Measurements from ENCODE around the gene CSNK1A1.
A peak's percentile ranks its signal among the peaks of the same experiment; 100 is the strongest.
"Not testable (repeated sequence)": the region's sequence is repeated elsewhere in the genome, so short reads cannot be mapped to it uniquely, and the experiment has no call there.

CSNK1A1 gene

DNA sequence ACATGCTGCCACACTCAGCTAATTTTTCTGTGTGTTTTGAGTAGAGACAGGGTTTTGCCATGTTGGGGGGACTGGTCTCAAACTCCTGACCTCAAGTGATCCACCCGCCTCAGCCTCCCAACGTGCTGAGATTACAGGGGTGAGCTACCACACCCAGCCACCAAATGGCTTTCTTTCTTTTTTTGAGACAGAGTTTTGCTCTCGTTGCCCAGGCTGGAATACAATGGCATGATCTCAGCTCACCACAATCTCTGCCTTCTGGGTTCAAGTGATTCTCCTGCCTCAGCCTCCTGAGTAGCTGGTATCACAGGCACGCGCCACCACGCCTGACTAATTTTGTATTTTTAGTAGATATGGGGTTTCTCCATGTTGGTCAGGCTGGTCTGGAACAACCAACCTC is 15.5 kb downstream of the CSNK1A1 start:
- Histone ChIP-seq H3K4ac (ENCODE audit: low read depth, low read length) (peak overlapping the region; percentile 99), H3K36me3 (ENCODE audit: control insufficient read depth in 1 of 2, insufficient read depth in 2 of 2, low read length in 2 of 2) (peaks cover 24% of the 10 kb centered on the region in 2 experiments), H3K79me2 (ENCODE audit: control insufficient read depth, insufficient read depth, low read length, poor library complexity) (peaks cover 28% of the 10 kb centered on the region)
- H3K18ac ChIP-seq (ENCODE audit: low read length); H3K9me3 ChIP-seq (ENCODE audit: insufficient read depth, low read depth, low read length); H3K27ac ChIP-seq (ENCODE audit: low read depth, low read length); H3K79me1 ChIP-seq (ENCODE audit: low read length); H3K9ac ChIP-seq (ENCODE audit: low read length); H2BK12ac ChIP-seq (ENCODE audit: low read length); H3K4me1 ChIP-seq (ENCODE audit: control insufficient read depth in 1 of 2, insufficient read depth in 2 of 2, low read length in 2 of 2); H2AK5ac ChIP-seq (ENCODE audit: low read length); H3K4me3 ChIP-seq (ENCODE audit: low read depth, low read length); H4K12ac ChIP-seq (ENCODE audit: low read depth, low read length); H4K8ac ChIP-seq (ENCODE audit: low read depth, low read length); H3K4me2 ChIP-seq (ENCODE audit: low read length); H2BK5ac ChIP-seq (ENCODE audit: low read depth, low read length, poor library complexity); H3K23ac ChIP-seq (ENCODE audit: low read length); H4K91ac ChIP-seq (ENCODE audit: low read depth, low read length); H3K14ac ChIP-seq (ENCODE audit: low read length); H2AFZ ChIP-seq (ENCODE audit: insufficient read depth, low read length, poor library complexity); H3K27me3 ChIP-seq (ENCODE audit: insufficient read depth, low read length); H2BK120ac ChIP-seq (ENCODE audit: insufficient read depth, low read length, poor library complexity); DNase-seq: not testable (repeated sequence)
- WGBS (ENCODE audit: extremely low coverage, insufficient coverage, insufficient read length) = no CpG with 5 or more reads among the region's 6 CpGs

- WGBS (ENCODE audit: extremely low coverage, insufficient coverage, insufficient read length) = no CpG with 5 or more reads among the region's 7 CpGs
- no peak overlapping the region for H3K9ac ChIP-seq (ENCODE audit: low read length)
- no peak overlapping the region for H3K14ac ChIP-seq (ENCODE audit: low read length)
Measured at GRCh38 chr5:149532413-149532812, 18.8 kb downstream of the CSNK1A1 start.

GRCh38 chr5:149529463-149529862 is 21.8 kb downstream of the CSNK1A1 start:
- Histone ChIP-seq H3K4me3 (ENCODE audit: low read depth, low read length) (no peak overlapping the region), H3K27ac (ENCODE audit: low read depth, low read length) (no peak overlapping the region), H3K23ac (ENCODE audit: low read length) (no peak overlapping the region), H4K8ac (ENCODE audit: low read depth, low read length) (no peak overlapping the region), H3K4ac (ENCODE audit: low read depth, low read length) (peak overlapping the region; percentile 85), H2AFZ (ENCODE audit: insufficient read depth, low read length, poor library complexity) (no peak overlapping the region), H3K79me2 (ENCODE audit: control insufficient read depth, insufficient read depth, low read length, poor library complexity) (peaks cover 16% of the 10 kb centered on the region), H3K27me3 (ENCODE audit: insufficient read depth, low read length) (no peaks in the 10 kb centered on the region), H2AK5ac (ENCODE audit: low read length) (no peak overlapping the region), H4K12ac (ENCODE audit: low read depth, low read length) (no peak overlapping the region), H3K4me1 (ENCODE audit: control insufficient read depth in 1 of 2, insufficient read depth in 2 of 2, low read length in 2 of 2) (no peaks in the 10 kb centered on the region), H3K4me2 (ENCODE audit: low read length) (no peak overlapping the region), H2BK5ac (ENCODE audit: low read depth, low read length, poor library complexity) (no peak overlapping the region), H3K79me1 (ENCODE audit: low read length) (no peaks in the 10 kb centered on the region), H3K9me3 (ENCODE audit: insufficient read depth, low read depth, low read length) (no peaks in the 10 kb centered on the region), H3K9ac (ENCODE audit: low read length) (no peak overlapping the region), H2BK12ac (ENCODE audit: low read length) (no peak overlapping the region), H2BK120ac (ENCODE audit: insufficient read depth, low read length, poor library complexity) (no peak overlapping the region), H4K91ac (ENCODE audit: low read depth, low read length) (no peak overlapping the region), H3K14ac (ENCODE audit: low read length) (no peak overlapping the region), H3K18ac (ENCODE audit: low read length) (no peak overlapping the region), H3K36me3 (ENCODE audit: control insufficient read depth in 1 of 2, insufficient read depth in 2 of 2, low read length in 2 of 2) (peaks cover 7 to 11% of the 10 kb centered on the region in 2 experiments)
- DNase-seq = no peak

More at GRCh38 chr5:149532413-149532812, 18.8 kb downstream of the CSNK1A1 start:
- Histone ChIP-seq H2AFZ (ENCODE audit: insufficient read depth, low read length, poor library complexity) (no peak overlapping the region), H3K4ac (ENCODE audit: low read depth, low read length) (peak overlapping the region; percentile 99), H3K9me3 (ENCODE audit: insufficient read depth, low read depth, low read length) (no peaks in the 10 kb centered on the region), H2BK5ac (ENCODE audit: low read depth, low read length, poor library complexity) (no peak overlapping the region), H3K79me1 (ENCODE audit: low read length) (no peaks in the 10 kb centered on the region), H3K79me2 (ENCODE audit: control insufficient read depth, insufficient read depth, low read length, poor library complexity) (peaks cover 26% of the 10 kb centered on the region), H3K4me2 (ENCODE audit: low read length) (no peak overlapping the region), H3K4me1 (ENCODE audit: control insufficient read depth in 1 of 2, insufficient read depth in 2 of 2, low read length in 2 of 2) (no peaks in the 10 kb centered on the region), H4K91ac (ENCODE audit: low read depth, low read length) (no peak overlapping the region), H3K36me3 (ENCODE audit: control insufficient read depth in 1 of 2, insufficient read depth in 2 of 2, low read length in 2 of 2) (peaks cover 16 to 20% of the 10 kb centered on the region in 2 experiments), H2BK120ac (ENCODE audit: insufficient read depth, low read length, poor library complexity) (no peak overlapping the region), H2BK12ac (ENCODE audit: low read length) (no peak overlapping the region), H3K4me3 (ENCODE audit: low read depth, low read length) (no peak overlapping the region), H3K18ac (ENCODE audit: low read length) (no peak overlapping the region), H4K12ac (ENCODE audit: low read depth, low read length) (no peak overlapping the region), H4K8ac (ENCODE audit: low read depth, low read length) (no peak overlapping the region), H2AK5ac (ENCODE audit: low read length) (no peak overlapping the region), H3K23ac (ENCODE audit: low read length) (no peak overlapping the region), H3K27ac (ENCODE audit: low read depth, low read length) (no peak overlapping the region), H3K27me3 (ENCODE audit: insufficient read depth, low read length) (no peaks in the 10 kb centered on the region)
- no peak for DNase-seq

GRCh38 chr5:149528281-149529060 is 22.8 kb downstream of the CSNK1A1 start:
- Histone ChIP-seq H2AK5ac (ENCODE audit: low read length) (no peak overlapping the region), H3K23ac (ENCODE audit: low read length) (no peak overlapping the region), H3K4me3 (ENCODE audit: low read depth, low read length) (no peak overlapping the region), H2BK120ac (ENCODE audit: insufficient read depth, low read length, poor library complexity) (no peak overlapping the region), H3K9ac (ENCODE audit: low read length) (no peak overlapping the region), H4K91ac (ENCODE audit: low read depth, low read length) (no peak overlapping the region), H3K36me3 (ENCODE audit: control insufficient read depth in 1 of 2, insufficient read depth in 2 of 2, low read length in 2 of 2) (peaks cover 7 to 8% of the 10 kb centered on the region in 2 experiments), H3K14ac (ENCODE audit: low read length) (no peak overlapping the region), H3K4me2 (ENCODE audit: low read length) (no peak overlapping the region), H4K12ac (ENCODE audit: low read depth, low read length) (no peak overlapping the region), H3K27ac (ENCODE audit: low read depth, low read length) (no peak overlapping the region), H3K4me1 (ENCODE audit: control insufficient read depth in 1 of 2, insufficient read depth in 2 of 2, low read length in 2 of 2) (no peaks in the 10 kb centered on the region), H3K27me3 (ENCODE audit: insufficient read depth, low read length) (no peaks in the 10 kb centered on the region), H3K4ac (ENCODE audit: low read depth, low read length) (peak overlapping the region; percentile 81), H3K79me2 (ENCODE audit: control insufficient read depth, insufficient read depth, low read length, poor library complexity) (peaks cover 16% of the 10 kb centered on the region), H3K9me3 (ENCODE audit: insufficient read depth, low read depth, low read length) (no peaks in the 10 kb centered on the region), H3K79me1 (ENCODE audit: low read length) (no peaks in the 10 kb centered on the region), H2AFZ (ENCODE audit: insufficient read depth, low read length, poor library complexity) (no peak overlapping the region), H2BK5ac (ENCODE audit: low read depth, low read length, poor library complexity) (no peak overlapping the region), H3K18ac (ENCODE audit: low read length) (no peak overlapping the region), H4K8ac (ENCODE audit: low read depth, low read length) (no peak overlapping the region), H2BK12ac (ENCODE audit: low read length) (no peak overlapping the region)
- no peak for DNase-seq
- no CpG with 5 or more reads among the region's 4 CpGs for WGBS (ENCODE audit: extremely low coverage, insufficient coverage, insufficient read length)
